ENCODE results near the gene LTB. TPM values are rescaled to one million over a fixed set of nuclear protein-coding genes. Genes with fewer than 3 reads are reported as not detected.

The LTB gene
- total and polyA plus RNA-seq, 9 of the 15 experiments (the other 6 are each of a cell fraction or from before 2014, with no cell fraction given), result 0.07 to 0.51 TPM; not detected in 7

GRCh38 chr6:31620586-31621319, 38.5 kb upstream of the LTB start, which contains the start of gene PRRC2A (continued):
- TF ChIP-seq PCBP2 (IDR thresholded peaks at IDR 0.05; ENCODE audit: low read depth, low read length, poor library complexity, severe bottlenecking) (peak; percentile 39), RCOR1 (IDR thresholded peaks at IDR 0.05; ENCODE audit: borderline replicate concordance in 1 of 2, low read depth in 2 of 2, low read length in 2 of 2) (no peak), ZNF512 (tag; IDR thresholded peaks at IDR 0.05) (no peak), ZNF140 (CRISPR knock-in tag; IDR thresholded peaks at IDR 0.05) (no peak), ELF4 (CRISPR knock-in tag; IDR thresholded peaks at IDR 0.05) (peak; percentile 58; the same call in 1 of the 2 replicates), SMAD1 (IDR thresholded peaks at IDR 0.05; ENCODE audit: low read depth, low read length, partially characterized antibody) (peak; percentile 47), MAFG (tag; conservative IDR thresholded peaks at IDR 0.05) (no peak), ZFP30 (CRISPR knock-in tag; IDR thresholded peaks at IDR 0.05; ENCODE audit: borderline replicate concordance) (no peak), AFF4 (CRISPR knock-in tag; IDR thresholded peaks at IDR 0.05) (peak; percentile 95)
- TF ChIP-seq, protein P1, sequence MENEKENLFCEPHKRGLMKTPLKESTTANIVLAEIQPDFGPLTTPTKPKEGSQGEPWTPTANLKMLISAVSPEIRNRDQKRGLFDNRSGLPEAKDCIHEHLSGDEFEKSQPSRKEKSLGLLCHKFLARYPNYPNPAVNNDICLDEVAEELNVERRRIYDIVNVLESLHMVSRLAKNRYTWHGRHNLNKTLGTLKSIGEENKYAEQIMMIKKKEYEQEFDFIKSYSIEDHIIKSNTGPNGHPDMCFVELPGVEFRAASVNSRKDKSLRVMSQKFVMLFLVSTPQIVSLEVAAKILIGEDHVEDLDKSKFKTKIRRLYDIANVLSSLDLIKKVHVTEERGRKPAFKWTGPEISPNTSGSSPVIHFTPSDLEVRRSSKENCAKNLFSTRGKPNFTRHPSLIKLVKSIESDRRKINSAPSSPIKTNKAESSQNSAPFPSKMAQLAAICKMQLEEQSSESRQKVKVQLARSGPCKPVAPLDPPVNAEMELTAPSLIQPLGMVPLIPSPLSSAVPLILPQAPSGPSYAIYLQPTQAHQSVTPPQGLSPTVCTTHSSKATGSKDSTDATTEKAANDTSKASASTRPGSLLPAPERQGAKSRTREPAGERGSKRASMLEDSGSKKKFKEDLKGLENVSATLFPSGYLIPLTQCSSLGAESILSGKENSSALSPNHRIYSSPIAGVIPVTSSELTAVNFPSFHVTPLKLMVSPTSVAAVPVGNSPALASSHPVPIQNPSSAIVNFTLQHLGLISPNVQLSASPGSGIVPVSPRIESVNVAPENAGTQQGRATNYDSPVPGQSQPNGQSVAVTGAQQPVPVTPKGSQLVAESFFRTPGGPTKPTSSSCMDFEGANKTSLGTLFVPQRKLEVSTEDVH (IDR thresholded peaks at IDR 0.05; ENCODE audit: low read depth, partially characterized antibody), result no peak

Measured in K562 (cell line).